Pancreas (tissue), 10 donors: ENCODE measurements around the gene PKD1L1. TPM values are rescaled to one million over a fixed set of nuclear protein-coding genes. Genes with fewer than 3 reads are reported as not detected.

Experiments
- ATAC-seq, 4 donors: fragments of 200-7000 bp; cut with Tn5 transposase; one replicate each; pipeline versions ENCODE4 v1.8.0 to v1.9.1; 2020; ENCODE audit warnings: mild to moderate bottlenecking in 4 of 4, moderate library complexity in 4 of 4
- DNase-seq, 6 donors: peaks; one replicate each; pipeline ENCODE4 v3.0.0-alpha.2; 2020
- FAIRE-seq: peaks from 2 replicates; lab custom pipeline; 2012; peaks lifted over from hg19 to GRCh38; lab: Jason Lieb, UNC
- H3K27ac ChIP-seq, 4 donors: fragments of 200-600 bp; sonication (generic); 1 replicate in 3 of 4; 2 replicates in 1 of 4; pipeline versions ENCODE4 v1.5.0 to v1.8.0; 2020
- H3K27me3 ChIP-seq, 4 donors: fragments of 200-600 bp; one replicate each; pipeline ENCODE4 v1.8.0; 2021
- H3K36me3 ChIP-seq, 3 donors: fragments of 200-600 bp; sonication (generic) in 1 of 3; one replicate each; pipeline versions ENCODE4 v1.5.0 to v1.8.0; 2020 to 2021
- H3K4me1 ChIP-seq, 3 donors: fragments of 200-600 bp; one replicate each; pipeline ENCODE4 v1.8.0; 2021
- H3K4me3 ChIP-seq, 4 donors: fragments of 200-600 bp; sonication (generic) in 2 of 4; one replicate each; pipeline versions ENCODE4 v1.5.0 to v1.8.0; 2020 to 2021
- H3K9me3 ChIP-seq, 4 donors: fragments of 200-600 bp; one replicate each; pipeline ENCODE4 v1.8.0; 2021
- CTCF ChIP-seq, 4 donors: fragments of 200-600 bp; sonication (generic) in 3 of 4; IDR thresholded peaks; one replicate each; pipeline versions ENCODE4 v1.5.0 to v1.8.0; 2021; ENCODE audit warnings: antibody characterized with exemption in 4 of 4
- WGBS, 2 donors: extraction: QIAGEN DNeasy Blood & Tissue Kit; methylation state at CpG; one replicate each; pipeline ENCODE4 v1.1.7; 2013; 5-methylcytosine and 5-hydroxymethylcytosine counted together
- intact Hi-C, 3 donors: fragments of 100-400 bp; cut with DNase I; formaldehyde crosslinking; loops; one replicate each; pipeline versions ENCODE4 v1.11.1 to v1.14.2; 2022
- polyA plus RNA-seq, 2 donors: library from polyadenylated mRNA; stranded (reverse); fragments of 200-250 nt; gene quantifications; one replicate each; pipeline ENCODE4 v1.2.3, GENCODE V29; 2013
- total RNA-seq, 6 donors: library from RNA; stranded (reverse); fragmentation: NEBNext Ultra II Directional in 4 of 6; extraction: Animal tissue kit (Norgen Biotek cat#: 25700) in 4 of 6; gene quantifications; one replicate each; pipeline versions ENCODE4 v1.2.1 to v1.2.4, GENCODE V29; 2021 to 2023
- donor health status: healthy with polysubstance abuse.
- donor health status: DM: no; HTN: no; CAD: no; lungs with moderate emphysema.
- donor health status: DM: no; HTN: no; CAD: no.
- donor health status: control.
- donor health status: control.
- donor health status: Bipolar disorder and iron deficiency.
- donor health status: DM: yes; HTN: yes; CAD: no.
- donor health status: DM: no; HTN: no; CAD: no.
- donor health status: DM: no; HTN: no; CAD: no.
- donor health status: DM: yes; HTN: yes; CAD: no.

PKD1L1 gene
- total and polyA plus RNA-seq, 8 donors: 0.03 to 0.54 (median 0.13) TPM

DNA sequence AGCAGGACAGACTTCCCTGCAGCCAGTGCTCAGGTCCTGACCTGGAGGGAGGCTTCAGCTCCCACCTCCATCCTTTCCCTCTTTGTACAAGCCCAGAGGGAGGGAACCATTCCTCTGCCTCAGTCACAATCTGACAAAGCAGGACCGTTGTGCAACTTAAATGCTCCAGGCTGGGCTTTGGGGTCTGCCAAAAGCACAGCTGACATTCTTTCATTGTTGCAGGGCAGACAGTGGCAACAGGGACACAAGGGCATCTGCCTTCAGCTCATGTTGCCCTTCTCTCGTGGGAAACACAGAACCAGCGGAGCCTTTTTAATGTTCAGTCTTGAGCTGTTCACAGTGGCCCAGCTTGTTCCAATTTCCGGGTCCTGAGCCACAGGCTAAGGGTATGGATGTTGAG is 210.7 kb downstream of the PKD1L1 start:
- intact Hi-C loops: no loop called here
- 80 to 89% methylated on average over 4 of the region's 4 CpGs for WGBS, 2 donors
- Histone ChIP-seq H3K4me1 (no peaks in the 10 kb centered on the region), H3K27me3 (no peaks in the 10 kb centered on the region), H3K27ac (no peak overlapping the region), H3K9me3 (no peaks in the 10 kb centered on the region), H3K4me3 (no peak overlapping the region), H3K36me3 (no peaks in the 10 kb centered on the region)
- no peak for DNase-seq
- no peak for TF ChIP-seq CTCF (IDR thresholded peaks at IDR 0.05)
- no peak for FAIRE-seq
- ATAC-seq: no peak

- TF ChIP-seq CTCF (IDR thresholded peaks at IDR 0.05): no peak
- Histone ChIP-seq H3K9me3 (no peaks in the 10 kb centered on the region), H3K4me1 (no peaks in the 10 kb centered on the region), H3K4me3 (no peak overlapping the region), H3K27me3 (no peaks in the 10 kb centered on the region), H3K27ac (no peak overlapping the region), H3K36me3 (no peaks in the 10 kb centered on the region)
- FAIRE-seq (no peak), ATAC-seq (no peak), DNase-seq (no peak)
- 96 to 98% methylated on average over 6 of the region's 6 CpGs for WGBS, 2 donors
- intact Hi-C loops: no loop called here
Measured at GRCh38 chr7:47735431-47736345, 212.6 kb downstream of the PKD1L1 start.

DNA sequence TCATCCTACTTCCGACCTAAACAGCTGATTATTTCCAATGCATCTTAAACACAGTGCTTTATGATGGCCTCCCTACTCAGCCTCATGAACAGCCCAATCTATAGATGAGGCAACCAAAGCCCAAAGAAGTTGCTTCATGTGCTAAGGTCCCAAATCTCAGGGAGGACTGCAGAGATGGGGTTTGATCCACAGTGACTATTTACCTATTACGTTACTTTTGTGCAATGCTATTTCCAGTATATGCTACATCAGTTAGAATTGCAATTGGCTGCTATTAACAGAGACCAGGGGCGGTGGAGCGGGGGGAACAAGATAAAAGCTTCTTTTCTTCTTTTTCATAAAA is 213.3 kb downstream of the PKD1L1 start:
- DNase-seq (no peak), FAIRE-seq (no peak), ATAC-seq (no peak)
- no peak overlapping the region for H3K27ac ChIP-seq
- H3K27me3 ChIP-seq: no peaks in the 10 kb centered on the region
- H3K4me1 ChIP-seq: no peaks in the 10 kb centered on the region
- TF ChIP-seq CTCF (IDR thresholded peaks at IDR 0.05): no peak
- no peak overlapping the region for H3K4me3 ChIP-seq
- intact Hi-C loops: no loop called here
- no peaks in the 10 kb centered on the region for H3K9me3 ChIP-seq
- WGBS, 2 donors: 84 to 85% methylated on average over 4 of the region's 4 CpGs
- H3K36me3 ChIP-seq: no peaks in the 10 kb centered on the region

DNA sequence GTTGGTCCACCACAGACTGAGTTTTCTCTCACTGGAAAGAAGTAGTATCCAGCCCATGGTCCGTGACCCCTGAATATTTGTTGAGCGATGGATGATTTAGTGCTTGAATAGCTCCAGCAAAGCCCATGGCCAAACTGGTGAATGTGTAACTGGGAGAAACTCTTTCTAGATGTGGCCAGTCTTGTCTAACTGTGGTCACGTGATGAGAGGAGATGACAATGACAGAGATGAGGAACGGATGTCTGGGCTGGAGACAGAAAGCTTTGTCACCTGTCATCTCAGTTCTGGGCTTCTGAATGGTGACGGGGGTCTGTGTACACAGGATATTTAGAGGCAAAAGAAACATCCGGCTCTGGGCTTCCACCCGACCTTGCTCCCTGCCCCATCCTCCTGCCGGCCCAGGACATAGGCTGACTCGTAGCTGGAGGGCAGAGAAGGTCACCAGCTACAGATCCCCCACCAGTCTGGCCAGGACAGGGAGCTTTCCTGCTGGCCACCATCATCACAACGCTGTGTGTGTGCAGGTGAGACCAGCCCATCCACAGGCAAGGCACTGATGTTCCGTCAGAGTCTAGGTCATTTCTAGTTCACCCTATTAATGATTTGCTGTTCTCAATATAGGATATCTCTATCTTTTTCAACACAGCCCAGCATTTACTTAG is 213.8 kb downstream of the PKD1L1 start:
- no peak for DNase-seq

More for the DNA sequence above, 213.8 kb downstream of the PKD1L1 start:
- no peaks in the 10 kb centered on the region for H3K4me1 ChIP-seq
- intact Hi-C loops: no loop called here
- TF ChIP-seq CTCF (IDR thresholded peaks at IDR 0.05): no peak
- H3K27ac ChIP-seq: no peak overlapping the region
- H3K27me3 ChIP-seq: no peaks in the 10 kb centered on the region
- H3K9me3 ChIP-seq: no peaks in the 10 kb centered on the region
- H3K36me3 ChIP-seq: no peaks in the 10 kb centered on the region
- H3K4me3 ChIP-seq: no peak overlapping the region
- WGBS, 2 donors: 37 to 38% methylated on average over 11 of the region's 11 CpGs
- ATAC-seq (no peak), FAIRE-seq (no peak)
